HG02642 (cell line): ENCODE results near the gene RPS6KC1.
"Not testable (repeated sequence)": the region's sequence is repeated elsewhere in the genome, so short reads cannot be mapped to it uniquely, and the experiment has no call there.

Experiments
- ATAC-seq: cut with Tn5 transposase; IDR thresholded peaks from one replicate; pipeline ENCODE4 v1.9.1; 2021; ENCODE audit warnings: mild to moderate bottlenecking; ENCODE audit not compliant: unreplicated experiment, poor library complexity

Gene RPS6KC1

GRCh38 chr1:213148905-213149304 lies 97.9 kb downstream of the RPS6KC1 start:
- ATAC-seq, result no peak

- not testable (repeated sequence) for ATAC-seq
These were observed 99.0 kb downstream of the RPS6KC1 start for GRCh38 chr1:213150090-213150489.

- ATAC-seq, result no peak
These were observed 103.1 kb downstream of the RPS6KC1 start for GRCh38 chr1:213154056-213154685.

GRCh38 chr1:213159376-213159775 lies 108.3 kb downstream of the RPS6KC1 start:
- ATAC-seq, result no peak

- not testable (repeated sequence) for ATAC-seq
These were observed 109.4 kb downstream of the RPS6KC1 start for GRCh38 chr1:213160442-213160841.

GRCh38 chr1:213162338-213162737 lies 111.3 kb downstream of the RPS6KC1 start:
- ATAC-seq, result no peak

- no peak for ATAC-seq
These were observed 111.8 kb downstream of the RPS6KC1 start for GRCh38 chr1:213162862-213163261.

- ATAC-seq, result no peak
These were observed 112.3 kb downstream of the RPS6KC1 start for GRCh38 chr1:213163278-213163711.

- ATAC-seq, result no peak
These were observed 113.5 kb downstream of the RPS6KC1 start for GRCh38 chr1:213164561-213164960.

- ATAC-seq, result no peak
These were observed 115.8 kb downstream of the RPS6KC1 start for GRCh38 chr1:213166852-213167251.

GRCh38 chr1:213171711-213172110 lies 120.7 kb downstream of the RPS6KC1 start:
- ATAC-seq, result no peak

GRCh38 chr1:213176341-213176740 lies 125.3 kb downstream of the RPS6KC1 start:
- no peak for ATAC-seq

- ATAC-seq, result no peak
These were observed 128.7 kb downstream of the RPS6KC1 start for GRCh38 chr1:213179784-213180183.

GRCh38 chr1:213180833-213181232 lies 129.8 kb downstream of the RPS6KC1 start:
- no peak for ATAC-seq

- no peak for ATAC-seq
These were observed 132.1 kb downstream of the RPS6KC1 start for GRCh38 chr1:213183036-213183672.

GRCh38 chr1:213186168-213186567 lies 135.1 kb downstream of the RPS6KC1 start:
- ATAC-seq, result no peak

GRCh38 chr1:213192026-213192425 lies 141.0 kb downstream of the RPS6KC1 start:
- ATAC-seq, result no peak

- no peak for ATAC-seq
These were observed 143.3 kb downstream of the RPS6KC1 start for GRCh38 chr1:213194383-213194782.

GRCh38 chr1:213194855-213195254 lies 143.8 kb downstream of the RPS6KC1 start:
- ATAC-seq, result no peak

- not testable (repeated sequence) for ATAC-seq
These were observed 145.4 kb downstream of the RPS6KC1 start for GRCh38 chr1:213196328-213197054.

- no peak for ATAC-seq
These were observed 149.6 kb downstream of the RPS6KC1 start for GRCh38 chr1:213200630-213201029.
